ENCODE measurements around the gene FOXP1. TPM values are rescaled to one million over a fixed set of nuclear protein-coding genes. Genes with fewer than 3 reads are reported as not detected.

Gene FOXP1
- total and polyA plus RNA-seq, 4 donors: 4.9 to 35.4 (median 32.0) TPM

DNA sequence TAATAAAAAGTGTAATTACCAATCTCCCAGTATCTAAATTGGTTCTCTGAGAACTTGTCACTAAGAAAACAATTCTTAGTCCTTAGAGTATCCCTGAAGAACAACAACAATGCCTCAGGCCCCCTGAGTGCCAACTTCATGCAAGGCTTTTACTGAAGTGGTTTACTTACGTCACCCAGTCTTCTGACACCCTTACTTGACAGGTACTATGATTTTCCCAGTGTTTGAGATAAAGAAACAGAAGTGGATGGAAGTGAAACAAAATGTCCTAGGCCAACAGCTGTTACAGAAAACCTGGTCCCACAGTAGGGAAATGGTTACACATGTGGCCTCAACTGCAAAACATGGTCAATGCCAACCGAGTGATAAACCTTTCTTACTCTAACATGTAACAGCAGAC lies 331.1 kb downstream of the FOXP1 start (continued):
- TF ChIP-seq, protein P1, sequence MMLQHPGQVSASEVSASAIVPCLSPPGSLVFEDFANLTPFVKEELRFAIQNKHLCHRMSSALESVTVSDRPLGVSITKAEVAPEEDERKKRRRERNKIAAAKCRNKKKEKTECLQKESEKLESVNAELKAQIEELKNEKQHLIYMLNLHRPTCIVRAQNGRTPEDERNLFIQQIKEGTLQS (IDR thresholded peaks at IDR 0.05): no peak
- TF ChIP-seq, protein P2, sequence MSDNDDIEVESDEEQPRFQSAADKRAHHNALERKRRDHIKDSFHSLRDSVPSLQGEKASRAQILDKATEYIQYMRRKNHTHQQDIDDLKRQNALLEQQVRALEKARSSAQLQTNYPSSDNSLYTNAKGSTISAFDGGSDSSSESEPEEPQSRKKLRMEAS (IDR thresholded peaks at IDR 0.05): no peak
- TF ChIP-seq SP1 (IDR thresholded peaks at IDR 0.05): no peak
- TF ChIP-seq YY1 (IDR thresholded peaks at IDR 0.05): no peak

DNA sequence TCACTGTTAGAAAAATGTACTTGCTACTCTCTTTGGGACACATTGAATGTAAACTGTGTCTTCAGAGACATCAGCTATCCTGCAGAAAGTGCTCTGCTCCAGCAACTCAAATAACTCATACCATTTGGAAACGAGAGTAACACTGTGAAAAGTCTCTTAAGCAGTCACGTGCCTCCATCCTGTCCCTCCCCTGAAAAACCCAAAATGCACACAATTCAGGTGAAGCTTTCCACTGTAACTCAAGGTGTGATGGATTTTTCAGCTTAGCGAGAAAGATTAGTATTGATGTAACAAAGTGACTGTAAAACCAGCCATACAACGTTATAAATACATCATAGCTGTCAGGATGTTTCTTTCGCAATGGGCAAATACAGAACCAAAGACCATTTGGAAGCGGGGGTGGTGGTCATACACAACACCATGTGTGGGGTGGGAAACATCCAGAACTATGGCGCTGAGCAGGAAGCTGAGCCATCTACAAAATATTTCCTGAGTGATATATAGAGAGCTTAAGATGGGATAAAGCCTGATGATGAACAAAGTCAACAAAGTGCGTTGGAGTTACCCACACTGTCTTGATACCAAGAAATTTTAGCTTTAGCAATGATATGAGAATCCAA lies 332.3 kb downstream of the FOXP1 start:
- WGBS: 86% methylated on average over 8 of the region's 8 CpGs
- DNase-seq (ENCODE audit: low spot score): no peak
- H3K27me3 ChIP-seq (ENCODE audit: control insufficient read depth in 4 of 4, insufficient read depth in 4 of 4, low read length in 3 of 4): no peaks in the 10 kb centered on the region
- no peak overlapping the region for H3K4me3 ChIP-seq (ENCODE audit: low read depth in 1 of 3, low read length in 3 of 3)
- no peak overlapping the region for H3K9ac ChIP-seq (ENCODE audit: low read depth in 1 of 2, low read length in 2 of 2)
- TF ChIP-seq, protein P1 (IDR thresholded peaks at IDR 0.05): no peak
- TF ChIP-seq, protein P2 (IDR thresholded peaks at IDR 0.05): no peak
- no peak for TF ChIP-seq TAF1 (conservative IDR thresholded peaks at IDR 0.05)
- no peak for TF ChIP-seq GABPA (IDR thresholded peaks at IDR 0.05 in 1 of 2, conservative IDR thresholded peaks at IDR 0.05 in 1 of 2)
- TF ChIP-seq HNF4A (conservative IDR thresholded peaks at IDR 0.05): no peak
- TF ChIP-seq, protein P3, sequence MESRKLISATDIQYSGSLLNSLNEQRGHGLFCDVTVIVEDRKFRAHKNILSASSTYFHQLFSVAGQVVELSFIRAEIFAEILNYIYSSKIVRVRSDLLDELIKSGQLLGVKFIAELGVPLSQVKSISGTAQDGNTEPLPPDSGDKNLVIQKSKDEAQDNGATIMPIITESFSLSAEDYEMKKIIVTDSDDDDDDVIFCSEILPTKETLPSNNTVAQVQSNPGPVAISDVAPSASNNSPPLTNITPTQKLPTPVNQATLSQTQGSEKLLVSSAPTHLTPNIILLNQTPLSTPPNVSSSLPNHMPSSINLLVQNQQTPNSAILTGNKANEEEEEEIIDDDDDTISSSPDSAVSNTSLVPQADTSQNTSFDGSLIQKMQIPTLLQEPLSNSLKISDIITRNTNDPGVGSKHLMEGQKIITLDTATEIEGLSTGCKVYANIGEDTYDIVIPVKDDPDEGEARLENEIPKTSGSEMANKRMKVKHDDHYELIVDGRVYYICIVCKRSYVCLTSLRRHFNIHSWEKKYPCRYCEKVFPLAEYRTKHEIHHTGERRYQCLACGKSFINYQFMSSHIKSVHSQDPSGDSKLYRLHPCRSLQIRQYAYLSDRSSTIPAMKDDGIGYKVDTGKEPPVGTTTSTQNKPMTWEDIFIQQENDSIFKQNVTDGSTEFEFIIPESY (IDR thresholded peaks at IDR 0.05): no peak
- TF ChIP-seq, protein P4, sequence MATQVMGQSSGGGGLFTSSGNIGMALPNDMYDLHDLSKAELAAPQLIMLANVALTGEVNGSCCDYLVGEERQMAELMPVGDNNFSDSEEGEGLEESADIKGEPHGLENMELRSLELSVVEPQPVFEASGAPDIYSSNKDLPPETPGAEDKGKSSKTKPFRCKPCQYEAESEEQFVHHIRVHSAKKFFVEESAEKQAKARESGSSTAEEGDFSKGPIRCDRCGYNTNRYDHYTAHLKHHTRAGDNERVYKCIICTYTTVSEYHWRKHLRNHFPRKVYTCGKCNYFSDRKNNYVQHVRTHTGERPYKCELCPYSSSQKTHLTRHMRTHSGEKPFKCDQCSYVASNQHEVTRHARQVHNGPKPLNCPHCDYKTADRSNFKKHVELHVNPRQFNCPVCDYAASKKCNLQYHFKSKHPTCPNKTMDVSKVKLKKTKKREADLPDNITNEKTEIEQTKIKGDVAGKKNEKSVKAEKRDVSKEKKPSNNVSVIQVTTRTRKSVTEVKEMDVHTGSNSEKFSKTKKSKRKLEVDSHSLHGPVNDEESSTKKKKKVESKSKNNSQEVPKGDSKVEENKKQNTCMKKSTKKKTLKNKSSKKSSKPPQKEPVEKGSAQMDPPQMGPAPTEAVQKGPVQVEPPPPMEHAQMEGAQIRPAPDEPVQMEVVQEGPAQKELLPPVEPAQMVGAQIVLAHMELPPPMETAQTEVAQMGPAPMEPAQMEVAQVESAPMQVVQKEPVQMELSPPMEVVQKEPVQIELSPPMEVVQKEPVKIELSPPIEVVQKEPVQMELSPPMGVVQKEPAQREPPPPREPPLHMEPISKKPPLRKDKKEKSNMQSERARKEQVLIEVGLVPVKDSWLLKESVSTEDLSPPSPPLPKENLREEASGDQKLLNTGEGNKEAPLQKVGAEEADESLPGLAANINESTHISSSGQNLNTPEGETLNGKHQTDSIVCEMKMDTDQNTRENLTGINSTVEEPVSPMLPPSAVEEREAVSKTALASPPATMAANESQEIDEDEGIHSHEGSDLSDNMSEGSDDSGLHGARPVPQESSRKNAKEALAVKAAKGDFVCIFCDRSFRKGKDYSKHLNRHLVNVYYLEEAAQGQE (IDR thresholded peaks at IDR 0.05): no peak
- no peak for TF ChIP-seq SP1 (IDR thresholded peaks at IDR 0.05)
- no peak for TF ChIP-seq FOXA1 (IDR thresholded peaks at IDR 0.05)
- no peak for TF ChIP-seq NR2F2 (IDR thresholded peaks at IDR 0.05)
- TF ChIP-seq JUND (IDR thresholded peaks at IDR 0.05): no peak
- peaks cover 5 to 25% (median 16%) of the 10 kb centered on the region in 4 donors for H3K4me1 ChIP-seq (ENCODE audit: control insufficient read depth in 4 of 4, insufficient read depth in 4 of 4, low read length in 3 of 4)
- no peaks in the 10 kb centered on the region for H3K36me3 ChIP-seq (ENCODE audit: control insufficient read depth in 4 of 4, insufficient read depth in 3 of 4, low read depth in 1 of 4, low read length in 3 of 4)
- no peaks in the 10 kb centered on the region for H3K9me3 ChIP-seq (ENCODE audit: control insufficient read depth in 4 of 4, low read length in 3 of 4)
- no peak overlapping the region for H3K27ac ChIP-seq (ENCODE audit: low read depth in 1 of 2, low read length in 2 of 2)

DNA sequence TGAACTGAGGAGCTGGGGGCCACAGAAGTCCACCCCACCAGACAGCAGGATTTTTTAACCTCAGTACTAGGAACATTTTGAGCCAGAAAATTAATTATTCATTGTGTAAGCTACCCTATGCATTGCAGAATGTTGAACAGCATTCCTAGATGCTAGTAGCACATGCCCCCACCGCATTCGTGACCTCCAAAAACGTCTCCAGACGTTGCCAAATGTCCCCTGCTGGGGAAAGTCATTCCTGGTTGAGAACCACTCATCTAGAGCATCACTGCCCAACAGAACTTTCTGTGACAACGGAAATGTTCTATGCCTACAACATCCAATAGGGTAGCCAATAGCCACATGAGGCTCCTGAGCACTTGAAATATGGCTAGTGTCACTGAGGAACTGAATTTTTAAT lies 333.5 kb downstream of the FOXP1 start:
- no peaks in the 10 kb centered on the region for H3K36me3 ChIP-seq (ENCODE audit: control insufficient read depth in 4 of 4, insufficient read depth in 3 of 4, low read depth in 1 of 4, low read length in 3 of 4)
- no peaks in the 10 kb centered on the region for H3K27me3 ChIP-seq (ENCODE audit: control insufficient read depth in 4 of 4, insufficient read depth in 4 of 4, low read length in 3 of 4)
- no peak overlapping the region for H3K9ac ChIP-seq (ENCODE audit: low read depth in 1 of 2, low read length in 2 of 2)
- peaks cover 8 to 30% (median 25%) of the 10 kb centered on the region in 4 donors for H3K4me1 ChIP-seq (ENCODE audit: control insufficient read depth in 4 of 4, insufficient read depth in 4 of 4, low read length in 3 of 4)
- TF ChIP-seq FOXA1 (IDR thresholded peaks at IDR 0.05): no peak
- TF ChIP-seq HNF4G (IDR thresholded peaks at IDR 0.05): no peak
- TF ChIP-seq, protein P2 (IDR thresholded peaks at IDR 0.05): no peak
- no peak for TF ChIP-seq RXRA (IDR thresholded peaks at IDR 0.05)
- no peak for TF ChIP-seq RAD21 (IDR thresholded peaks at IDR 0.05)
- no peak for TF ChIP-seq NR2F2 (IDR thresholded peaks at IDR 0.05)
- 94% methylated on average over 5 of the region's 5 CpGs for WGBS
- no peak overlapping the region for H3K27ac ChIP-seq (ENCODE audit: low read depth in 1 of 2, low read length in 2 of 2)
- H3K9me3 ChIP-seq (ENCODE audit: control insufficient read depth in 4 of 4, low read length in 3 of 4): no peaks in the 10 kb centered on the region
- no peak for DNase-seq (ENCODE audit: low spot score)
- no peak overlapping the region for H3K4me3 ChIP-seq (ENCODE audit: low read depth in 1 of 3, low read length in 3 of 3)
